ENCODE measurements around the gene GET3.

GET3 gene

DNA sequence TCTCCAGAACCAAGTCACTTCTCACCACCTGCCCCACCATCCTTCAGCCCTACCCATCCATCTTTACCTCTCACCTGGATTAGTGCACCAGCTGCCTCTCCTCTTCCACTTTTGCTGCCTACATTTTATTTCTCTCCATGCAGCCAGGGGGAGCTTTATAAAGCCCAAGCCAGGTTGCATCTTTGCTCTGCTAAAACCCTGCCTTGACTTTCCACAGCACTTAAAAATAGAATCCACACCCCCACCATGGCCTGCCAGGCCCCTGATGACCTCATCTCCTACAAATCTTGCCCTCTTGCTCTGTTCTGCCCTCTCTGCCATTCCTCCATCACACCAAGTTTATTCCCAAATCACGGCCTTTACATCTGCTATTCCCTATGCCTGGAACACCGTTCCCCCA lies 36.3 kb downstream of the GET3 start:
- in situ Hi-C loops (cut with HindIII; ENCODE audit: low pct_ligation_motif_present, low pct_unique_long_range_greater_than_20kb, low sequenced_read_pairs), result no loop called here
- peak; percentile 54 for DNase-seq

GRCh38 chr19:12774588-12775555 lies 37.6 kb downstream of the GET3 start, which contains the start of gene HOOK2:
Gene HOOK2, minus strand, starts transcription at chr19:12775552. Its CDS starts 103 bp downstream, at chr19:12775449.
- in situ Hi-C loops (cut with HindIII; ENCODE audit: low pct_ligation_motif_present, low pct_unique_long_range_greater_than_20kb, low sequenced_read_pairs), result no loop called here

DNA sequence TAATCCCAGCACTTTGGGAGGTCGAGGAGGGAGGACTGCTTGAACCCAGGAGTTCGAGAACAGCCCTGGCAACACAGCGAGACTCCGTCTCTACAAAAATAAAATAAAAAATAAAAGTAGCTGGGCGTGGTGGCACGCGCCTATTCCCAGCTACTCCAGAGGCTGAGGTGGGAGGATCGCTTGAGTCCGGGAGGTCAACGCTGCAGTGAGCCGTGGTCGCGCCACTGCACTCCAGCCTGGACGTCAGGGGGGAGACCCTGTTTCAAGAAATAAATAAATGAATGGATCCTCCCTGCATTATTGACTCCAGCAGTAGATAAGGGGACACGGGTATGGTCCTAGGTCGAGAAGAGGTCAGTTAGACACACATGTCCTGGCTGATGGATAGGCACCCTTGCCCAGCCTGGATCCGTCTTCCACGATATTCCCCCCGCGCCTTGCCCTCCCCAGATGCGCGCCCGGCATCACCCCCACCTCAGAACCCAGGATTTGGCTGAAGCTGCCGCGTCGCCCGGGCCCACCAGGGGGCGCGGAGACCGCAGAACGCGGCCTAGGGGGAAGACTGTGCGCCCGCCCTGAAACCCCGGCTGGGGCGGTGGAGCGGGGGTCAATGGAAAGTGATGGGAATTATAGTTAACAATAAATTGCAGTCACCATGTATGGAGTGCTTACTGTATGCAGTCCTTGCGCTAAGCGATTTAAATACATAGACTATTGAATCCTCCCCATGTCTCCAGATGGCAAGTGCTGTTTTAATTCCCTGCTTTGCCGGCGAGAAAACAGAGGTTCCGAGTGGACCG lies 40.1 kb downstream of the GET3 start:
- in situ Hi-C loops (cut with HindIII; ENCODE audit: low pct_ligation_motif_present, low pct_unique_long_range_greater_than_20kb, low sequenced_read_pairs), result no loop called here
- DNase-seq, result peak; percentile 71

More at GRCh38 chr19:12774588-12775555, 37.6 kb downstream of the GET3 start, which contains the start of gene HOOK2:
- DNase-seq, result no peak

- in situ Hi-C loops (cut with HindIII; ENCODE audit: low pct_ligation_motif_present, low pct_unique_long_range_greater_than_20kb, low sequenced_read_pairs), result no loop called here
- DNase-seq, result peak; percentile 57
Observed at GRCh38 chr19:12778017-12778904, 41.0 kb downstream of the GET3 start.

DNA sequence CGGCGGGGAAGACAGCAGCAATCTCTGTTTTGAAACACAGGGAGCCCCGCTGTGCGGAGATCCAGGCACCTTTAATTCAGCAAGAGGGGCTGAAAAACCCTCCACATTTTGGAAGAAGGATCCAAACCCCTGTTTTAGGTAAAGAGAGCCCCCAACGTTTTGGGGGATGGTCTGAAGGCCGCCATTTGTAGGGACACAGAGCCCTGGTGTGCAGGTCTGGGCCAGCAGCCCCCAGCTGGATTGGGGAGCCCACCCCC lies 41.5 kb downstream of the GET3 start:
- in situ Hi-C loops (cut with HindIII; ENCODE audit: low pct_ligation_motif_present, low pct_unique_long_range_greater_than_20kb, low sequenced_read_pairs), result no loop called here
- DNase-seq, result no peak

DNA sequence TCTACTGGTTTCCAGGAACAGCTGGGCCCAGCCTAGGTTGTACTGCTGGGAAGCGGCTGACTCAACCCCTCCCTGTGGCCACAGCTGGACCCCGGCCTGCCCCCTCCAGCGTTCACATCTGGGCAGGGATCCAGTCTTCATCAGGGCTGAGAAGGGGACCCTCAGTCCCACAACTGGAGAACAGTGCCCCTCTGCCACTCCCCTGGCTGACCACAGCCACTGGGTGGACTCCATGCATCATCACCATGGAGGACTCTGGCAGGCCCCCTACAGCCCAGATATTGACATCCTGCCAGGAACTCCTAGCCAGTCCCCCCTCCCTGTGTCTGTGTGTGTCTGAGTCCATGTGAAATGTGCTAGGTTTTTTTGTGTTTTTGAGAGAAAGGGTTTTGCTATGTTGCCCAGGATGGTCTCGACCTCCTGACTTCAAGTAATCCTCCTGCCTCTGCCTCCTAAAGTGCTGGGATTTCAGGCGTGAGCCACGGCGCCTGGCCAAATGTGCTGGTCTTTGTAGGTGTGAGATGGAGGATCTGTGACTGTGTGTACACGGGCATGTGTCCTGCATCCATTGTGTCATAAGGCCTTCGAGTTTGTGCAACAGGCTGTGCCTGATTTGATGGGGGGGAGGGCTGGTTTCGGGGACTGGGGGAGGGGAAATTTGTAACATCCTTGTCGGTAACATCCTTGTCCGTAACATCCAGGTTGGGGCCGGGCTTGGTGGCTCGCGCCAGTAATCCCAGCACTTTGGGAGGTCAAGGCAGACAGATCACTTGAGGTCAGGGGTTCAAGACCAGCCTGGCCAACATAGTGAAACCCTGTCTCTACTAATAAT lies 42.1 kb downstream of the GET3 start:
- DNase-seq, result no peak
- in situ Hi-C loops (cut with HindIII; ENCODE audit: low pct_ligation_motif_present, low pct_unique_long_range_greater_than_20kb, low sequenced_read_pairs), result no loop called here

GRCh38 chr19:12782174-12782423 lies 44.8 kb downstream of the GET3 start:
- in situ Hi-C loops (cut with HindIII; ENCODE audit: low pct_ligation_motif_present, low pct_unique_long_range_greater_than_20kb, low sequenced_read_pairs), result no loop called here
- DNase-seq, result no peak

DNA sequence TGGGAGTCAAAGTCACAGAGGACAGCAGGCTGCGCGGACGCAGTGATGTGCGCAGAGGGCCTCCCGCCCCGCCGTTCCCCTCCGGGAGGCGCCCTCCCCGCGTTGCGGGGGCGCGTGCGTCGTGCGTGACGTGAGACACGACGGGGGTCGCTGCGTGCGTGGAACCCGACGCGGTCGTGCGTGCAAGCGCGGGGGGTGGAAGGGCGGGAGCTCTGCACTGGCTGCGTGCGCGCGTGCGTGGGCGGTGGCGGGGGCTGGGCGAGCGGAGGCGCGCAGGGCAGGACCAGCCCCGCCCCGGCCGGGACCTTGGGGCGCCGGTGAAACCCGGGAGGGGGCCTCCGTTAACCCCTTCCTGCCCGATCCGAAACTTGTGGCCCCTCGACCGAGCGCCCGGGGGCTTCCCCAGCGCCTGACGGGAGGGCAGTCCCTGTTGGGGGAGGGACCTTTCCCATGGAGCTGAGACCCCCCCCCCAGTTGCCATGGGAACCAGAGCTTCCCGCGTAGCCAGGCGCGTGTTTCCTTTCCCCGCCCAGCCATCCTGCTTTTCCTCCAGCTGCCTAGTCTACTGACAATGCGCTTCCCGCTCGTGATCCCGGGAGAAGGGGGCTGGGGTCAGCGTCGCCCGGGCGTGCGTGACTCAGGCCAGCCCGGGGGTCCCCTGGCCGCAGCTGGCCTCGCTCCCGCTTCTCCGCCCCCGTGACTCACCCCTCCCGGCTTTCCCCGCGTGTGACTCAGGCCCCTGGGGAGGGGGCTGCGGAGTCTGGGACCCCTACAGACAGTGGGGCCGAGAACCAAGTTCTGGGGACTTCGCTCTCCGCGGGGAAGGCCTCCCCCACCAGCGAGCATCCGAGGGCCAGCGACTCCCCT lies 45.4 kb downstream of the GET3 start:
- in situ Hi-C loops (cut with HindIII; ENCODE audit: low pct_ligation_motif_present, low pct_unique_long_range_greater_than_20kb, low sequenced_read_pairs), result no loop called here
- peak; percentile 52 for DNase-seq

- in situ Hi-C loops (cut with HindIII; ENCODE audit: low pct_ligation_motif_present, low pct_unique_long_range_greater_than_20kb, low sequenced_read_pairs), result no loop called here
- DNase-seq, result no peak
Observed at GRCh38 chr19:12783291-12783848, 46.1 kb downstream of the GET3 start.

- in situ Hi-C loops (cut with HindIII; ENCODE audit: low pct_ligation_motif_present, low pct_unique_long_range_greater_than_20kb, low sequenced_read_pairs), result no loop called here
- DNase-seq, result no peak
Observed at GRCh38 chr19:12783849-12784393, 46.6 kb downstream of the GET3 start.

DNA sequence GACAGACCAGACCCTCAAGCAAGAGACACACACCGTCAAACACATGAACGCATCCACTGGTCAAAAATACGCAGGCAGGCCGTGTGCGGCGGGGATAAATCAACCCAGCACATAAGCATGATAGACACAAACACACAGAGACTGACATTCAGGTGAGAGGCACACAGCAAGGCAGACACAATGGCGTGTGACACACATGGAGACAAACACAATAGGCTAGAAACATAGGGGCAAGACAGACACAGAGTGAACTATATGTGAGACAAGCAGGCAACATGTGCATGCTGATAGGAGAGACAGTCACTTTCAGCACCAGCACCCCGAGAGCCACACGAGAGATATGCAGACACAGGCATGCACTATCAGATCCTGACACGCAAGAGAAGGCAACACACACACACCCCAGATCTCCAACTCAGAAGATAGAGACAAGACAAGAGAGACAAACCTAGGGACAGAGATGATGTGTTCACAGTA lies 47.1 kb downstream of the GET3 start:
- in situ Hi-C loops (cut with HindIII; ENCODE audit: low pct_ligation_motif_present, low pct_unique_long_range_greater_than_20kb, low sequenced_read_pairs), result no loop called here
- no peak for DNase-seq

DNA sequence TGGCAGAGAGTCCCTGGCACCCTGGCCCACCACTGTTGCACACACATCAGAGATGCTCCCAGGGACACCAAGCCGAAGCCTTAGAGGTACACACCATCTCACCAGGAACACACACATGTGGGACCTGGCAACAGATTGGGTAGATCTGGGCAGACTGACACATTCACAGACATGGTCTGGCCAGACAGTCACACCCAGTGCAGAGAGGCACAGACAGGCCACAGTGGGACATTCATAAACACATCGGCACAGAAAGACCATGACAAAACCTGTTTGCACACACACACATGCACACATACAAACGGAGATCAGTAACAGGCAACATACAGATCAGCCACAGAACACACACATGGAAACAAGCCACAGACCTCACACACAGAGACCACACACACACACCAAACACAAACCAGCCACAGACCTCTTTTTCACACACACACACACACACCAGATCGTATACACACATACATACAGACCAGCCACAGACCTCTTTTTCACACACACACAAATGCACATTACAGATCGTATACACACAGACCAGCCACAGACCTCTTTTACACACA lies 47.7 kb downstream of the GET3 start:
- no peak for DNase-seq
- in situ Hi-C loops (cut with HindIII; ENCODE audit: low pct_ligation_motif_present, low pct_unique_long_range_greater_than_20kb, low sequenced_read_pairs), result no loop called here

GRCh38 chr19:12785431-12786031 lies 48.2 kb downstream of the GET3 start:
- in situ Hi-C loops (cut with HindIII; ENCODE audit: low pct_ligation_motif_present, low pct_unique_long_range_greater_than_20kb, low sequenced_read_pairs), result no loop called here
- no peak for DNase-seq

DNA sequence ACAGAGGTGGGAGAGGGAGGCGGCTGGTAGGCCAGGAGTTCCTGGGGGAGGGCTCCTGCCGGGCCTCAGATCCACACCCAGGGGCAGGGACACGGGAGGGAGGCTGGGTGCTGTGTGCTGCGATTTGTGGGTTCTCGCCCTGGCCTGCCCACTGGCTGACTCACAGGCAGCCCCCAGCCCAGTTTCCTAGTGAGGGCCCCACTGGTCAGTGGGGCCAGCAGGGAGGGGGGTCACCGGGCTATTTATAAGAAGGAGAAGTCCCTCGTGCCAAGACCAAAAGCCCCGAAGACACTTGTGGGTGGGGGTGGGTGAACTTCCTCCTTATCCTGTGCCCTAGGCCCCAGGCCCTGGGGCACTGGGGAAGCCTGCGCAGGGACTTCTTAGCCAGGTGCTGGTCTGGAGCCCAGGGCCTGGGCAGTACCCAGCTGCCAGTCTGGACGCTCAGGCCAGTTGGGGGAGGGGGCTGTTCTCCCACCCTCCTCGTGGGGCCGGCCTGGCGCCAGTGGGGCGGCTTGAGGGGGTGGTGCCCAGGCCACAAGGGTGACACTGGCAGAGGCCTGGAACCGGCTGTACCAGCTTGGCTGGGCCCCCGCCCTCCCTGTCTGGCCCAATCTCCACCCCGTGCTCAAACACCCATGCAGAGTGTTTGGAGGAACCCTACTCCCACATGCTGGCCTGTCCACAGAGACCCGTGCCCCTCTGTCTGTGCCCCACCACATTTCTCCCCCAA lies 49.0 kb downstream of the GET3 start:
- in situ Hi-C loops (cut with HindIII; ENCODE audit: low pct_ligation_motif_present, low pct_unique_long_range_greater_than_20kb, low sequenced_read_pairs), result no loop called here
- no peak for DNase-seq

DNA sequence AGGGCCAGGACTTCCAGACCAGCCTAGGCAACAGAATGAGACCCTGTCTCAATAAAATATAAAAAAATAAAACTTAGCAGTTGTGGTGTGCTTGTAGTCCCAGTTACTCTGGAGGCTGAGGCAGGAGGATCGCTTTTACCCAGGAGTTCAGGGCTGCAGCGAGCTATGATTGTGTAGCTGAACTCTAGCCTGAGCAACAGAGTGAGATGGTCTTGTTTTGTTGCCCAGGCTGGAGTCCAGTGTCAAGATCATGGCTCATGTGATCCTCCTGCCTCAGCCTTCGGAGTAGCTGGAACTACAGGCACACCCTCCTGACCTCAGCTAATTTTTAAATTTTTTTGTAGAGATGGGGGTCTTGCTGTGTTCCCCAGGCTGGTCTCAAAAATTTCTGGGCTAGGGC lies 49.7 kb downstream of the GET3 start:
- DNase-seq, result no peak
- in situ Hi-C loops (cut with HindIII; ENCODE audit: low pct_ligation_motif_present, low pct_unique_long_range_greater_than_20kb, low sequenced_read_pairs), result no loop called here
